IMR-90 (cell line): ENCODE data around the gene MARCHF3. TPM values are rescaled to one million over a fixed set of nuclear protein-coding genes. Genes with fewer than 3 reads are reported as not detected.

Experiments
- ATAC-seq: fragments of 200-7000 bp; cut with Tn5 transposase; 2 replicates; pipeline ENCODE4 v1.9.1; 2020; ENCODE audit warnings: low read depth, mild to moderate bottlenecking, moderate library complexity
- BruUV-seq: library from RNA; stranded (reverse); fragments of 400-500 nt; replicated peaks from 2 replicates; lab custom pipeline; 2021; lab: Mats Ljungman, UMichigan
- CTCF ChIA-PET: fragments of 300-600 bp; formaldehyde crosslinking; extraction: SDS; loops from one replicate; lab custom pipeline; 2021; ENCODE audit warnings: antibody characterized with exemption; lab: Yijun Ruan, JAX
- POLR2A ChIA-PET: fragments of 300-600 bp; sonication (Branson Sonifier 250); formaldehyde crosslinking; loops from one replicate; lab custom pipeline; 2022; ENCODE audit warnings: antibody characterized with exemption; ENCODE audit not compliant: unreplicated experiment; lab: Charles Lee
- DNase-seq: peaks from one replicate; pipeline ENCODE4 v3.0.0; 2013
- H2AFZ ChIP-seq: replicated peaks from 2 replicates; pipeline ENCODE3; 2013; ENCODE audit warnings: low read length, mild to moderate bottlenecking; ENCODE audit not compliant: poor library complexity
- H2AK5ac ChIP-seq: 2 replicates; pipeline ENCODE4 v1.6.1; 2013; ENCODE audit warnings: low read depth, low read length, inconsistent platforms
- H2AK9ac ChIP-seq: replicated peaks from 2 replicates; pipeline ENCODE3; 2013; ENCODE audit warnings: mild to moderate bottlenecking, low read depth, low read length, moderate library complexity; ENCODE audit not compliant: poor library complexity
- H2BK120ac ChIP-seq: 2 replicates; pipeline ENCODE4 v1.6.1; 2013; ENCODE audit warnings: low read depth, low read length, inconsistent platforms
- H2BK15ac ChIP-seq: 3 replicates; pipeline ENCODE4 v1.6.1; 2013; ENCODE audit warnings: low read depth, low read length, inconsistent platforms
- H2BK20ac ChIP-seq: 2 replicates; pipeline ENCODE4 v1.6.1; 2013; ENCODE audit warnings: low read depth, mild to moderate bottlenecking, inconsistent platforms, low read length, moderate library complexity
- H2BK5ac ChIP-seq: 2 replicates; pipeline ENCODE4 v1.6.1; 2013; ENCODE audit warnings: mild to moderate bottlenecking, low read depth, low read length, inconsistent platforms; ENCODE audit not compliant: poor library complexity, severe bottlenecking
- H3K14ac ChIP-seq: replicated peaks from 2 replicates; pipeline ENCODE4 v1.6.1; 2013; ENCODE audit warnings: low read depth, low read length, inconsistent platforms
- H3K18ac ChIP-seq: 2 replicates; pipeline ENCODE4 v1.6.1; 2013; ENCODE audit warnings: low read depth, low read length, control low read depth
- H3K23ac ChIP-seq: 2 replicates; pipeline ENCODE4 v1.6.1; 2013; ENCODE audit warnings: low read depth, low read length, inconsistent platforms
- H3K27ac ChIP-seq: 2 replicates; pipeline ENCODE4 v1.5.1; 2013; ENCODE audit warnings: mild to moderate bottlenecking, control low read depth, low read length; ENCODE audit not compliant: insufficient read depth
- H3K27me3 ChIP-seq: 2 replicates; pipeline ENCODE4 v1.6.1; 2013; ENCODE audit warnings: low read length; ENCODE audit not compliant: control insufficient read depth, insufficient read depth
- H3K36me3 ChIP-seq: 2 replicates; pipeline ENCODE4 v1.6.1; 2013; ENCODE audit warnings: low read length, mixed read lengths; ENCODE audit not compliant: control insufficient read depth, insufficient read depth
- H3K4ac ChIP-seq: 2 replicates; pipeline ENCODE4 v1.6.1; 2013; ENCODE audit warnings: low read depth, low read length, inconsistent platforms
- H3K4me1 ChIP-seq: 2 replicates; pipeline ENCODE4 v1.6.1; 2013; ENCODE audit warnings: low read length, mixed read lengths; ENCODE audit not compliant: control insufficient read depth, insufficient read depth
- H3K4me2 ChIP-seq: 2 replicates; pipeline ENCODE4 v1.6.1; 2013; ENCODE audit warnings: low read depth, mild to moderate bottlenecking, control low read depth, low read length, moderate library complexity
- H3K4me3 ChIP-seq: 2 replicates; pipeline ENCODE4 v1.5.1; 2013; ENCODE audit warnings: low read depth, mild to moderate bottlenecking, control low read depth, low read length, moderate library complexity; ENCODE audit not compliant: insufficient read depth
- H3K56ac ChIP-seq: 2 replicates; pipeline ENCODE4 v1.6.1; 2013; ENCODE audit warnings: low read length, inconsistent platforms; ENCODE audit not compliant: insufficient read depth; ENCODE audit errors: extremely low read depth
- H3K79me1 ChIP-seq, 2 experiments: 2 replicates each; pipeline ENCODE4 v1.6.1; 2013; ENCODE audit warnings: low read length in 2 of 2, inconsistent platforms in 1 of 2, low read depth in 1 of 2
- H3K9ac ChIP-seq: 2 replicates; pipeline ENCODE4 v1.6.1; 2013; ENCODE audit warnings: low read depth, low read length, control low read depth
- H3K9me1 ChIP-seq: 2 replicates; pipeline ENCODE4 v1.6.1; 2013; ENCODE audit warnings: low read length, inconsistent platforms; ENCODE audit not compliant: insufficient read depth
- H3K9me3 ChIP-seq: 2 replicates; pipeline ENCODE4 v1.6.1; 2013; ENCODE audit warnings: low read length; ENCODE audit not compliant: control insufficient read depth, insufficient read depth
- H4K20me1 ChIP-seq: 2 replicates; pipeline ENCODE4 v1.6.1; 2013; ENCODE audit warnings: low read length, inconsistent platforms; ENCODE audit not compliant: insufficient read depth
- H4K5ac ChIP-seq: 2 replicates; pipeline ENCODE4 v1.6.1; 2013; ENCODE audit warnings: mild to moderate bottlenecking, low read depth, low read length, control low read depth
- H4K8ac ChIP-seq, 2 experiments: 2 replicates each; pipeline ENCODE4 v1.6.1; 2013; ENCODE audit warnings: low read depth in 2 of 2, low read length in 2 of 2, control low read depth in 1 of 2, inconsistent platforms in 1 of 2
- H4K91ac ChIP-seq: 2 replicates; pipeline ENCODE4 v1.6.1; 2013; ENCODE audit warnings: low read depth, low read length, inconsistent platforms; ENCODE audit not compliant: insufficient read depth
- BHLHE40 ChIP-seq: fragments of 150-350 bp; IDR thresholded peaks from 2 replicates; pipeline ENCODE4 v1.6.1; 2016; ENCODE audit warnings: mild to moderate bottlenecking, low read depth, low read length
- CEBPB ChIP-seq: IDR thresholded peaks from 2 replicates; pipeline ENCODE4 v1.6.1; 2012; ENCODE audit warnings: low read depth, low read length, improper control_type of control experiment
- CHD1 ChIP-seq: IDR thresholded peaks from 2 replicates; pipeline ENCODE4 v1.6.1; 2012; ENCODE audit warnings: low read depth, low read length, improper control_type of control experiment
- CTCF ChIP-seq: conservative IDR thresholded peaks from 2 replicates; pipeline ENCODE4 v1.5.1; 2012; ENCODE audit warnings: mild to moderate bottlenecking, low read depth, low read length, improper control_type of control experiment
- ELK1 ChIP-seq: fragments of 150-350 bp; IDR thresholded peaks from 2 replicates; pipeline ENCODE4 v1.6.1; 2016; ENCODE audit warnings: low read depth, mild to moderate bottlenecking, low read length, moderate library complexity, borderline replicate concordance
- FOS ChIP-seq: fragments of 150-350 bp; IDR thresholded peaks from 2 replicates; pipeline ENCODE4 v1.6.1; 2016; ENCODE audit warnings: low read depth, low read length
- MAFK ChIP-seq: IDR thresholded peaks from 2 replicates; pipeline ENCODE4 v1.6.1; 2012; ENCODE audit warnings: low read depth, low read length, improper control_type of control experiment
- MAZ ChIP-seq: IDR thresholded peaks from 2 replicates; pipeline ENCODE4 v1.6.1; 2012; ENCODE audit warnings: low read depth, mild to moderate bottlenecking, low read length, improper control_type of control experiment, moderate library complexity, borderline replicate concordance
- MXI1 ChIP-seq: IDR thresholded peaks from 2 replicates; pipeline ENCODE4 v1.6.1; 2012; ENCODE audit warnings: low read depth, mild to moderate bottlenecking, low read length, moderate library complexity, borderline replicate concordance
- NFE2L2 ChIP-seq: fragments of 150-350 bp; IDR thresholded peaks from 2 replicates; pipeline ENCODE4 v1.6.1; 2016; ENCODE audit warnings: low read depth, mild to moderate bottlenecking, low read length
- POLR2A ChIP-seq: IDR thresholded peaks from 2 replicates; pipeline ENCODE4 v1.6.1; 2012; ENCODE audit warnings: mild to moderate bottlenecking, low read depth, low read length
- RAD21 ChIP-seq: IDR thresholded peaks from 2 replicates; pipeline ENCODE4 v1.6.1; 2012; ENCODE audit warnings: low read length, improper control_type of control experiment
- RCOR1 ChIP-seq: IDR thresholded peaks from 2 replicates; pipeline ENCODE4 v1.6.1; 2012; ENCODE audit warnings: mild to moderate bottlenecking, low read length, improper control_type of control experiment; ENCODE audit not compliant: insufficient replicate concordance
- RFX5 ChIP-seq: IDR thresholded peaks from 2 replicates; pipeline ENCODE4 v1.8.0; 2012; ENCODE audit warnings: low read depth, mild to moderate bottlenecking, low read length, moderate library complexity
- SMC3 ChIP-seq: fragments of 150-350 bp; IDR thresholded peaks from 2 replicates; pipeline ENCODE4 v1.6.1; 2016; ENCODE audit warnings: low read depth, mild to moderate bottlenecking, antibody characterized with exemption, low read length, moderate library complexity
- USF2 ChIP-seq: fragments of 150-350 bp; IDR thresholded peaks from 2 replicates; pipeline ENCODE4 v1.6.1; 2017; ENCODE audit warnings: mild to moderate bottlenecking, antibody characterized with exemption, low read length, low read depth
- WGBS, 2 experiments: methylation state at CpG; one replicate each; pipeline versions ENCODE4 v1.1.5 to v1.1.7; 2013; ENCODE audit warnings: missing lambda C conversion rate in 2 of 2; ENCODE audit not compliant: insufficient read length in 1 of 2; ENCODE audit errors: extremely low coverage in 2 of 2; 5-methylcytosine and 5-hydroxymethylcytosine counted together
- dilution Hi-C: fragments of 300-500 bp; cut with HindIII; formaldehyde crosslinking; loops from one replicate; pipeline ENCODE4 v1.14.3; 2018; ENCODE audit warnings: low sequenced_read_pairs; ENCODE audit not compliant: unreplicated experiment
- in situ Hi-C: fragments of 300-500 bp; cut with MboI; formaldehyde crosslinking; loops from 3 replicates; pipeline ENCODE4 v1.14.3; 2019; ENCODE audit warnings: low sequenced_read_pairs, inconsistent platforms, mixed read lengths
- intact Hi-C: fragments of 100-400 bp; cut with micrococcal nuclease; formaldehyde crosslinking; loops from 2 replicates; pipeline ENCODE4 v1.10.0; 2022
- polyA plus RNA-seq, 3 experiments: library from polyadenylated mRNA; depleted of rRNA; stranded (reverse); fragments of >200 nt; gene quantifications; 2 replicates each; pipeline ENCODE4 v1.2.3, GENCODE V29; 2012; ENCODE audit warnings: low replicate concordance in 1 of 3
- total RNA-seq: library from RNA; depleted of rRNA; stranded (reverse); fragments of >200 nt; gene quantifications from 2 replicates; pipeline ENCODE4 v1.2.3, GENCODE V29; 2012

The MARCHF3 gene
- total and polyA plus RNA-seq, 2 of the 4 experiments (the other 2 are of a cell fraction), result 11.2 to 18.8 TPM

GRCh38 chr5:126994485-126994884, 35.9 kb downstream of the MARCHF3 start:
- Histone ChIP-seq H3K4me1 (peaks cover 5% of the 10 kb centered on the region), H3K4me3 (no peak overlapping the region), H3K79me1 (peaks cover 28 to 43% of the 10 kb centered on the region in 2 experiments; a peak in 3 of 4 replicates), H4K5ac (no peak overlapping the region), H3K9me1 (peaks cover 6% of the 10 kb centered on the region; the same call in 1 of the 2 replicates), H3K4ac (no peak overlapping the region), H3K18ac (no peak overlapping the region), H3K9ac (no peak overlapping the region), H4K20me1 (no peaks in the 10 kb centered on the region), H3K27me3 (no peaks in the 10 kb centered on the region), H4K8ac (no peak overlapping the region), H3K9me3 (no peaks in the 10 kb centered on the region), H2AFZ (no peak overlapping the region), H2AK5ac (no peak overlapping the region), H3K27ac (no peak overlapping the region), H4K91ac (no peak overlapping the region), H3K4me2 (no peak overlapping the region), H3K56ac (no peak overlapping the region), H2BK15ac (no peak overlapping the region), H3K23ac (no peak overlapping the region), H2AK9ac (no peak overlapping the region), H2BK20ac (no peak overlapping the region), H2BK5ac (no peak overlapping the region), H2BK120ac (no peak overlapping the region), H3K36me3 (no peaks in the 10 kb centered on the region), H3K14ac (no peak overlapping the region)
- no peak for DNase-seq
- POLR2A ChIA-PET, result no interaction called here
- TF ChIP-seq RAD21 (no peak), MAZ (no peak), USF2 (no peak), POLR2A (no peak), ELK1 (no peak), NFE2L2 (no peak), MXI1 (no peak), SMC3 (no peak), BHLHE40 (no peak), CTCF (no peak), CHD1 (no peak), RCOR1 (no peak), CEBPB (no peak), FOS (no peak), RFX5 (no peak), MAFK (no peak)
- no TSS peak for BruUV-seq
- in situ Hi-C loops, result no loop called here
- dilution Hi-C loops, result no loop called here
- CTCF ChIA-PET, result interaction anchor here (1.0 kb wide), 1 partner anchor 16 kb away, joined by 3 read pairs; no protein-coding TSS in a partner anchor
- intact Hi-C loops, result no loop called here
- no peak for ATAC-seq
- no CpG with 5 or more reads among the region's 4 CpGs for WGBS, 2 experiments
